ENCODE data around the gene PRCC.
A peak's percentile ranks its signal among the peaks of the same experiment; 100 is the strongest.

Gene PRCC

DNA sequence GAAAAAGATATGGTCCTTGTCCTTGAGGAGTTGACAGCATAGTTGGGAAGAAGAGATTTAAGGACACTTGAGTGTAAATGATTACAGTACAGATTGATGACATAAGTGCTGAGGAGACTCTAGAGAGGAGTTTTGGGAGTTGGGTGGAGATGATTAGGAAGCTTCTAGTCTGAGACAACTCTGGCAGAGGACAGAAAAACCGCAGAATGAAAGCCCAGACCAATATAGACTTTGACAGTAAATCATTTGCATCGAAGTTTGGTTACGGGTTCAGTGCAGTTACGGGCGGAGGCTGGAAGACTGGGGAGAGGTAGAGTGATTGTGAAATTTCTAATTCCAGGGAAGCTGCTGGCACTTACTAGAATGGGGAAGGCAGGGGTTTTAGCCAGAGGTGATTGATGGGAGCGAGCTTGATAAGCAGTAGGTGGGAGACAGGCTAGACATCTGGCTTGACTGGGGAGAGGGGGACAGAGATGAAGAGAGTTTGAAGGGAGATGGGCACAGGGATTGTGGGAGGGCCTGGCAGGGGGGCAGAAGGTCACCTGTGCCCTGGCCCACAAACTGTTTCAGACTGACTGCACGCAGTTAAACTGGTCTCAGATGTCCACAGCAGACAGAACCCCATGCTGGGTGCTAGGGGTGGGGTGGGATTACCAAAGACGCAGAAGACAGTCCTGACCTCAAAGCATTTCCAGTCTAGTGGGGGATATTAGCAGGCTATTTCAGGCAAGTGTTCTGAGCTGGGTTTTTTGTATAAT is 29.2 kb downstream of the PRCC start:
- no peak for DNase-seq (ENCODE audit: low read depth in 2 of 2)

DNA sequence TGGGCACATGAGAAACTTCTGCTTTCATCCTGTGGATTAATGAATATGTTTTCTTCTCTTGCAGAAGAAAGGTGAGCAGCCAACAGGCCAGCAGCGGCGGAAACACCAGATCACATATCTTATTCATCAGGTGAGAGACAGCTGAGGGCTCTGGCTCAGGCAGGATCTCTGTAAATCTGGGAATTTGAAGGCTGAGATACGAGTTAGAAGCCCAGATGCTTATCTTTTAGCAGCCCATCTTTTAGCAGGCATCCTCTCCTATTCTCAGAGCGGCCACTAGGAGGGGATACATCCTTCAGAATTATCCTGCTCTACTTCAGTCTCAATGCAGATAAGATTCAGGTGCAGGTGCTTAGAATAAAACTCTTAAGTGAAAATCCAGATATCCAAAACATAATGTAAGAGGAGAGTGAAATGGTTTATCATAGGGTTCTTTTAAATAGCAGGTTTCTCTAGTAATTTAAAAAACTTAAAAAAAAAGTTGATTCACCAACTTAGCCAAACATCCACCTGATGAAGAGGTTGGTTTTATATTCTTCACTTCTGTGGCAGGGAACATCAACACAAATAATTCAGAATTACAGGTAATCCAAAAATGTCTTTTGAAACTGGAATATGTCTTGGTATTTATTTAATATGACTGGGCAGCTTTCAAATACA is 30.0 kb downstream of the PRCC start:
- DNase-seq (ENCODE audit: low read depth in 2 of 2) = peak in 1 of 2 donors; percentile 45

DNA sequence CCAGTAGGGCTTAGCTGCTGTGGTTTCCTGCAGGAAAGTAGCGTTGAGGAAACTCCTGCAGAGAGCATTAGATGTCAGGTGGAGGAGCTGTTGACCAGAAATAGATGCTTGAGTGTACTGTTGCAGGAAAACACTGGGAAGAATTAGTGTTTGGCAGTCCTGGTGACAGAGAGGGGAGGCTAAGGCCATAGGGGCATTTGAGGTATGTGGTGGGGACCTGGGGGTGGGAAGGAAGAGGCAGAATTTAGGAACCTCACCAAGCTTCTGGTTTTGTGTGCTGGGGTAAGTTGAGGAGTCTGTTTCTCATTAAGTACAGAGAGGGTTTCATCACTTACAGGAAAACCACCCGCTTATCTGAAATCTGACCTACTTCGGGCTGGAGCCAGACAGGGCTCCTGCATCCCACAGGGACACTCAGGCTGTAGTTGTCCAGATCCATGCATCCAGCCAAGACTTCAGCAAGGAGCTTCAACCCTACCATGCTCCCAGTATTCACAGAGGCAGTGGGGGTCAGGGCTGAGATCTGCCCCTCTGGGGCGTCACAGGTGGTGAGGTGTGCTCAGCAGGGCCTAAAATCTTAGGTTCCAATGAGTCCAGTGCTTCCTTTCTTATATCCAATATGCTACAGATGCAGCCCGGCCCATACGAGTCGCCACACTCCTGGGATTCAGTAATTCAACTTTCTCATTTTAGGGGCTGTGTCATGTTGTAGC is 34.2 kb downstream of the PRCC start:
- no peak for DNase-seq (ENCODE audit: low read depth in 2 of 2)

DNA sequence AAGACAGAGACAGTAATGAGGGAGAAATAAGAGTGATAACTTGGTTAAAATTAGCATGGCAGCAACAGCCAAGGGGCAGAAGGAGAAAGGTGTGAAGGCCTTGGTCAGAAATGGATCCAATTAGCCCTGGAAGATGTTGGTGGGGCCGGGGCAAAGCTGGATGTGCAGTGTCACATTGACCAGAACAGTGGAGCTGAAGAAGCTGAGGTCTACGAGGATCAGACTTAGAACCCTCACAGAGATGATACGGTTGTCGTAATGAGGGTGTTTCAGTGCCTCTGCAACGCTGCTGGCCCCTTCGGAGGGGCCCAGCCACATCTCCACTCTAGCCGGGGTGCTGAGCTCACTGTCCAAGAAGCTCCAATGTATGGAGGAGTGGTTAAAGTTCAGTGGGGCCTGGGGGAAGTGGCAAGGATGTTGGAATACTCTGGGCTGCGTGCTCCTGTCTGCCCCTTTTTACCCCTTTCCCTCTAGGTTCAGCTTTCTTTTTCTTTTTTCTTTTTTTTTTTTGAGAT is 35.1 kb downstream of the PRCC start:
- DNase-seq (ENCODE audit: low read depth in 2 of 2) = no peak

DNA sequence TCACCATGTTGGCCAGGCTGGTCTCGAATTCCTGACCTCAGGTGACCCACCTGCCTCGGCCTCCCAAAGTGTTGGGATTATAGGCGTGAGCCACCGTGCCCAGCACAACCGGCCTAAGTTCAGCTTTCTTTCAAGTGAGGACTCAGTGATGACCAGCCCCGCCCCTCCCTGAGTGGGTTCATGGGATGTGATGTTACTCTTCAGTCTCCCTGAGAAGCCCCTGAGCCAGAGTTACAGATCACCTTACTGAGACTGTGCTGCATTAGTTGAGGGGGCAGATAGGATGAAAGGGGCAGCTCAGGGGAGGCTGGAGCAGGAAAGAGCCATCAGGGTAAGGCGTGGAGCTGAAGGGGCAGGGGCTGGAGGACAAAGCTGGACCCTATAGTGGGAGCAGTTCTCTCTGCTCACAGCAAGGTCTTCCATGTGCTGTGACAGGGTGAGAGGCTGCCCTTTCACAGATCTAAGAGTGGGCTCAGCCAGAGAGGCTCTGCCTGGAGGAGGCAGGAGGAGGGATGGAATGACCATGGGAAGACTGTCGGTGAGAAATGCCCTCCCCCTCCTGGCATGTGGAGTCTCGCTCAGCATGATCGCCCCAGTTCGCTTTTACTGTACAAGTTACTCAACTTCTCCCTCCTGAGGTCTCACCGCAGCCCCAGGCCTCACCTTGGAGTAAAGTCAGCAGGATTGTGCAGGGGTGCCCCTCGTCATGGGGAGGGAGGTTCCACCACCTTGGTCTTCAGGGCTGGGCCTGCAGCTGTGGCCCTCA is 35.9 kb downstream of the PRCC start:
- no peak for DNase-seq (ENCODE audit: low read depth in 2 of 2)

DNA sequence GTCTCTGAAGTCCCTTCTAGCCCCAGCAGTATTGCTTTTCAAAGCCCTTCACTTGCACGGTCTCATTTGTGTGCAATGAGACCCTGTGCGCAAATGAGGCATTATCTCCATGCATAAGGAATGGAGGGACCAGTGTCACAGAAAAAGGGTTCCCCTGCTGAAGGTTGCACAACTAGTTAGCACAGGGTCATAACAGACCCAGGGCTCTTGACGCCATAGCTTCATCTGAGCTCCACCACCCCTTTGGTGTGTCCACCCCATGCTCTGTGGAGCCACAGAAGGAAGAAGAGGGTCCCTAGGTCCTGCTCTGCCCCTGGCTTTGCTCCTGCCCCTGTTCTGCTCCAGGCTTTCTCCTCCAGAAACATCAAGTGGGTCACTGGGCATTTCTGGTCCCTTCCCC is 36.7 kb downstream of the PRCC start:
- no peak for DNase-seq (ENCODE audit: low read depth in 2 of 2)

DNA sequence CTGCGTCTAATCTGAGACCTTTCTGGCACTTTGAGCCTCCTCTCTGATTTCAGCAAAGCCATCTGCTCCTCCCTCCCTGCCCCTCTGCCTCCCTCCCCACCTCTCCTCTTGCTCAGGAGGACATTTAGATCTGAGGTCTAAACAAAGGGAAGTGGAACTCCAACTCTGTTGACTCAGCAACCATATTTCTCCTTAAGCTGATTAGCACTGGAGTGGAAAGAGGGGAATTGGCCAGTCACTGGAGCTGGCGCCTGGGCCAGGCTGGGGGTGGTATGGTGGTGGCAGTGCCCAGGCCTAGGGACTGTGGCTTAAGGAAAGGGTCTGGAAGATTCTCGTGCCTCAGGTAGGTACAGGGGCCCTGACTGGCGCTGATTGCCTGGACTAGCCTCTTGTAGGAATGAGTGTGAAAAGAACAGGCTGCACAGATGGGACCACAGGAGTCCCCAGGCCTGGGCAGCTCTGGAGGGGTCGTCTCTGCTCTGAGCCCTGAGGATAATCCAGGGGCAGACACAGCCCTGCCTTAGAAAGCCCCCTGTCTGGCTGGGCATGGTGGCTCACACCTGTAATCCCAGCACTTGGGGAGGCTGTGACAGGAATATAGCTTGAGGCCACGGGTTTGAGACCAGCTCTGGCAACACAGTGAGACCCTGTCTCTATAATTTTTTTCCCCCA is 37.4 kb downstream of the PRCC start:
- no peak for DNase-seq (ENCODE audit: low read depth in 2 of 2)

DNA sequence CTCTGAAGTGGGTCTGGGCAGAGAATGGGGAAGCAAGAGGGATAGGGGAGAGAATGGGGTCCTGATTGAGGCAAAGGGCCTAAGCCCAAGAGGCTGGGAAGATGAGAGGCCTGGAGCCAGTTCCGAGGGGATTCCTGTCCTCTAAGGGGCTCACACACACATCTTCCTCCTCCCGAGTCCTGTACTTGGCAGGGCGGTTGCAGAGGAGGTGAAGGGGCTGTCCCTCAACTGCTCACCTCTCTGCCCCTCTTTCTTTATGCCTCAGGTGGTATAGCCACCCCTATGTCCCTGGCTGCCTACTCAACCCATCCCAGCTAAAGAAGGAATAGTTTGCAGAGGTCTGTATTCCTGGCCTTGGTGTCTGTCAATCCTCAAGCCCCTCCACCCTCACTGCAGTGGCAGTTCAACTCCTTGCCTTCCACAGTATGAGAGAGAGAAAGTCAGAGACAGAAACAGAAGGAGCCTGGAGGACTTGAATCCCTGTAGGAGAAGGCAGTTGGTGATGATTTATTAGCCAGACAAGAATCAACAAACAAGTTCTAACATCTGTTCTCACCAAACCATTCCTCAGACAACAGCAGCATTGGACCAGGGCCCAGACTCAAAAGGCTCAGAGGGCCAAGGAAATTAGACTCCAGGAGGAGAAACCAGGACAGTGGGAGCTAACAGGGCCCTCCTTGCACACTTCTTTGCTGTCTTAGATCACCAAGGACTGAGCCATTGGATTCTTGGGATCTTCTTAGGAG is 38.6 kb downstream of the PRCC start:
- DNase-seq (ENCODE audit: low read depth in 2 of 2) = no peak

DNA sequence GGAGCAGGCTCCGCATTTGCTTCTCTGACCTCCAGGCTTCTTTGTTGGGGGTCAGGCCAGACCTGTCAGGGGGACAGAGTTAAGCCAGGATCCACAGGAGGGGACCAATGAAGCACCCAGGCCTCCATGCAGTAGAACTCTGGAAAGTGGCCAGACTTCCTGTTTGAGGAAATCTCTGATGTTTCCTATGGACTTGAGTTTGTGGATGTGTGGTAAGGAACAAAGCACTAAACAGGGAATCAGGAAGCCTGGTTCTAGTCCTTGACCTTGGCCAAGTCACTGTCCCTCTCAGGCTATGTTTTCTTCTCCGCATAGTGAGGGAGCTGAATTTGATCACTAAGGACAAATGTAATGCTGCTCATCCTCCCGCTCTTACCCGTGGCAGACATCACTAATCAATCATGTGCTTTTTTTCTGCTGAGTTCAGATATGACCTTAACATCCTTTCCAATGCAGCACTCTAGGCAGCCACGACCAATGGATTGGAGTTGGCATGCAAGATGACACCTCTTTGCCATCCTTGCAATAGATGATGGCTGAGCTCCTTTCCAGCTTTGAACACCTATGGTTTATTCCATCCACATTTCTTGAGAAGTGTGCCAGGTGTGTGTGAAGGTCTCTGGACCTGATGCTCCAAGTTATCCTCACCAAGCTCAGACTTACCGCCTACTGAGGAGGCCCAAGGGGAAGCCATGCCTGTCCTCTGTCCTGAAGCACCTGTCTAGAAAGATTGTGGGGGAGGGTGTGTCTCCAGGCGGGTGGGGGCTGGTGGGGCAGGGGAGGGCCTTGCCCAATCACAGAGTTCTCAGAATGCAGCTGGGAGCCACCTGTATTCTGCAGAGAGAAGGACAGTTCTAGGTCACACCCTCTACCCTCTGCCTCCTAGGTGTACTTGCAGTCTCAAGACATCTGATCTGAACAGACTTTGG is 39.4 kb downstream of the PRCC start:
- no peak for DNase-seq (ENCODE audit: low read depth in 2 of 2)

DNA sequence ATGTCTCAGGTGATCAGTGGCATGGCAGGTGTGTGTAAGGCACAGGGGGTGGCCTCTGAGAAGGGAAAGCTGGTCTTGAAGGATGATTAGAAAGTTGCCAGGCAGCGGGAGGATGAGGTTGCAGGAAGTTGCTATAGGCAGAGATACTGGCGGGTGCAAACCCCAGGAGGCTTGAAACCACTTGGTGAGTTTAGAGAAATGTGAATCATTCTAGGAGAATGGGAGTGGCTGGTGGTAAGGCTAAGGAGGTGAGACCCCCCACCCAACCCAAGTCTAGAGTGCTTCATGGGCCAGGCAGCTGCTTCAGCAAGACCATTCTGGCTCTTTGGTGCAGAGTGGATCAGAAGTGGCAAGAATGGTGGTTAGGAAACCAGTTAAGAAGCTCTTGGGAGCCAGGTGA is 40.3 kb downstream of the PRCC start:
- DNase-seq (ENCODE audit: low read depth in 2 of 2) = no peak

DNA sequence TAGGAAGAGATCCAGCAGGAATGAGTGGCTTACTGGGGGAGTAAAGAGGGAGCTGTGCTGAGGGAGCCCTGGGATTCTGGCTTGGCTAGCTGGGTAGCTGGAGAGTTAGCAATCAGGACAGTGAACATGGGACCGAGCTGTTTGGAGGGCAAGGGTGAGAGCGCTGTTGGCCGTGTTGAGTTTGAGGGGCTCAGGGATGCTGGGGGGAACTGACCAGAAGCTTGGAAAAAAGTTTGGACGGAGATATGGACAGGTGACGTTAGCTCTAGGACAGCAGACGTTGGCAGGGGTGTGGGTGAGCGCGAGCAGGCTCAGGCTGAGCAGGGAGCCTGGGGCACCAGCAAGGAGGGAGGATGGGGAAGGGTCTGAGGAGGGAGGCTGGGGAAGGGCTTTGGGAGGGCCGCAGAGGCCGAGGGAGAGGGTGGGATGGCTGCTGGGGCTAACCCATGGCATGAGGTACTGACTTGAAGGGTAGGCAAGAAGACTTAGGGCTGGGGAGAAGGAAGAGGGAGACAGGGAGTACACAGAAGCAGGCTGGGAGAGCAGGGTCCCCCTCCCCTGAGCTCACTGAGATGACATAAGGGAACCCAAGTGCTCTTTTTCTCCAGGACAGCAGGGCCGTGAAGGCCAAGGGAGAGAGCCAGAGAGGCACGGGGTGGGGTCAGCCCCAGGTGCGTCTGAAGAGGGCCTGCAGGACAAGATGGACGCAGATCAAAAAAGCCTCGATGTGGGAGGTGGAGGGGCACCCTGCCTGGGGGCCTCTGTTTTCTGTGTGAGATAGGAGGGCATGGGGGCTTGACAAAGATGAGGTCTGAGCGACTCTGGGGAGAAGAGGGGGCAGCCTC is 41.1 kb downstream of the PRCC start:
- no peak for DNase-seq (ENCODE audit: low read depth in 2 of 2)

DNA sequence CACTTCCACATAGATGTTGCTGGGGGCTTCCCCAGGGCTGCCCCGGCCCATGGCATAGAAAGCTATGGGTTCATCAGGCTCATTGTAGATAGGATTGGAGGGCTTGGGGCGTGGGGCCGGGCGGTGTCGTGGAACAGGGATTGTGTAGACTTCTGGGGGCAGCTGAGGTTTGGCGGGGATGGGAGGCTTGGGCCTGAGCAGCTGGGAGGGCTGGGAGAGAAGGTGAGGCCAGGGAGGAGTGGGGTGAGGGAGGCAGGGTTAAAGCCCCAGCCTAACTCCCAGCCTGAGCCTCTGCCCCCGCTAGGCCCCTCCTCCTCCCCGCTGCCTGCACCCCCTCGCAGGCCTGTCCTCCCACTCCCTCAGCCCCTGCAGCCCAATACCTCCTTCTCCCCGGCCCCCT is 41.9 kb downstream of the PRCC start:
- no peak for DNase-seq (ENCODE audit: low read depth in 2 of 2)

DNA sequence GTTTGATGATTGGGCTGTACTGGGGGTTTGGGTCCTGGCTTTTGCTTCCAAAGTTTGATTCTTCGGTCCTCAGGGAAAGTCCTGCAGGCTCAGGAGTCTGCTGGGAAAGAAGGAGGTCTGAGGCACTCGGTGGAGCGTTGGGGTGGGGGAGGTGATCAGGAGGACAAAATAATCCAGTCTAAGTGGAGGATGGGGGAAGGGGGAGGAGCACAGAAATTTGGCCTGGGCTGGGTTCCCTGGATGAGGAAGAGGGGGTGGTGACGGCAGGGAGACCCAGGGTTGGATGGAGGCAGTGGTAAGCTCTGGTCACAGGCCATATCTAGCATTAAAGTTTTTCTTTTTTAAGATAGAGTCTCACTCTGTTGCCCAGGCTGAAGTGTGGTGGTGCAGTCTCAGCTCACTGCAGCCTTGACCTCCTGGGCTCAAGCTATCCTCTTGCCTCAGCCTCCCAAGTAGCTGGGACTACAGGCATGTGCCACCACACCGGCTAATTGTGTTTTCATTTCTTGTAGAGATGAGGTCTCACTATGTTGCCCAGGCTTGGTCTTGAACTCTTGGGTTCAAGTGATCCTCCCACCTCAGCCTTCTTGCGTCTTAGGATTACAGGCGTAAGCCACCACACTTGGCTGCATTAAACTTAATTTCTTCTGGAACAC is 42.5 kb downstream of the PRCC start:
- no peak for DNase-seq (ENCODE audit: low read depth in 2 of 2)

DNA sequence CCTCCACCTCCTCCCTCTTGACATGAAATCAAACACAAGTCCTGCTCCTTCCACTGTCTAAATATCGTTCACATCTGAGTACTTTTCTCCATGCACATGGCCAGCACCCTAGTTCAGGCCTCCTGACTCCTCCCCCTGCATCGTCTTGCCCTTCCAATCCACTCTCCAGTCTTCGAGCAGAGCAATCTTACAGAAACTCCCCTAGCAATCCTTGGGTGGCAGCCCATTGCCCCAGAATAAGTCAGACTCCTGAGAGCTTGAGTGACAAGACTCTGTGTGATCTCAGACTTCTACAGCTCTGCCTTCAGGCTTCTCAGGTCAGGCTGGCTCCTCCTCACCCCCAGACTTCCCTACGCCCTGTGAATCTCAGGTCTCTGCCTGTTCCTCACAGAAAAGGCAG is 43.8 kb downstream of the PRCC start:
- DNase-seq (ENCODE audit: low read depth in 2 of 2) = no peak

DNA sequence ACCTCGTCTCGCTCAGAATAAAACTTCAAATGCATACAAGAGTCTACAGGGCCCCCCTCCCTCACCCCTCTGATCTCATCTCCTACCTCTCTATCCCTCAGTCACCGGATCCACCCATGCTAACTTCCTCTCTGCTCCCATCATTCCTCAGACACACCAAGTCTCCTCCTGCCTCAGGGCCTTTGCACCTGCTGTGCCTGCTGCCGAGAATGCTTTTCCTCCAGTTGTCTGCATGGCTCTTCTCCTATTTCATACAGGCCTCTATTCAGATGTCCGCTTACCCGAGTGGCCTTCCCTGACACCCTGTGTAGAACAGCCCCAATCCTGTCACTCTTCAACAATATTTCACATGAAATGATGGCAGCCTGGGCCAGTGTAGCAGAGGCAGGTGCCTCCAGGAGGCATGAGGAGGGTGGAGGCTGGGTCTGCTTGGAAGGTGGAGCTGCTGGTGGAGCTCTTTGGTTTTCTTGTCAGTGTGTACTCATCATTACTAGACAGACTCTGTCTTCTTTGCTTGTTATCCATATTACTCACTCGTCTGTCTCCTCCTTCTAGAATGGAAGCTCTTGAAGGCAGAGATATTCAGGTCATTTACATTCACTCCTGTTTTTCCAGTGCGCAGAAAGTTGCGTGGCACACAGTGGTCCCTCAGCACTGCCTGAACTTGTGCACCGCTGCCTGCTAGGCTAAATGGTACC is 45.1 kb downstream of the PRCC start:
- DNase-seq (ENCODE audit: low read depth in 2 of 2) = no peak

DNA sequence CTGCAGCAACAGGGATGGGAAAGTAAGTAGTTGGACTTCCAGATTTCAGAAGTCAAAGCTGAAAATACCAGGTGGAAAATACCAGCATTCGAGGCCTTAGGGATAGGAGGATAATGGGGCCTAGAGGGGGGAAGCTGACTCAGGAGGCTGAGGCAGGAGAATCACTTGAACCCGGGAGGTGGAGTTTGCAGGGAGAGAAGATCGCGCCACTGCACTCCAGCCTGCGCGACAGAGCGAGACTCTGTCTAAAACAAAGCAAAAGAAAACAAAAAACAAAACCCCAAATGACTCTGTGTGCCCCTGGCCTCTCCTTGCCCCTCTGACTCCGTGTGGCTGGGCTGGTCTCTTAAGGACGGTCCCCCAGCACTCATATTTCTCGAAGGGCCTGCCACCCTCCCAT is 46.0 kb downstream of the PRCC start:
- no peak for DNase-seq (ENCODE audit: low read depth in 2 of 2)

DNA sequence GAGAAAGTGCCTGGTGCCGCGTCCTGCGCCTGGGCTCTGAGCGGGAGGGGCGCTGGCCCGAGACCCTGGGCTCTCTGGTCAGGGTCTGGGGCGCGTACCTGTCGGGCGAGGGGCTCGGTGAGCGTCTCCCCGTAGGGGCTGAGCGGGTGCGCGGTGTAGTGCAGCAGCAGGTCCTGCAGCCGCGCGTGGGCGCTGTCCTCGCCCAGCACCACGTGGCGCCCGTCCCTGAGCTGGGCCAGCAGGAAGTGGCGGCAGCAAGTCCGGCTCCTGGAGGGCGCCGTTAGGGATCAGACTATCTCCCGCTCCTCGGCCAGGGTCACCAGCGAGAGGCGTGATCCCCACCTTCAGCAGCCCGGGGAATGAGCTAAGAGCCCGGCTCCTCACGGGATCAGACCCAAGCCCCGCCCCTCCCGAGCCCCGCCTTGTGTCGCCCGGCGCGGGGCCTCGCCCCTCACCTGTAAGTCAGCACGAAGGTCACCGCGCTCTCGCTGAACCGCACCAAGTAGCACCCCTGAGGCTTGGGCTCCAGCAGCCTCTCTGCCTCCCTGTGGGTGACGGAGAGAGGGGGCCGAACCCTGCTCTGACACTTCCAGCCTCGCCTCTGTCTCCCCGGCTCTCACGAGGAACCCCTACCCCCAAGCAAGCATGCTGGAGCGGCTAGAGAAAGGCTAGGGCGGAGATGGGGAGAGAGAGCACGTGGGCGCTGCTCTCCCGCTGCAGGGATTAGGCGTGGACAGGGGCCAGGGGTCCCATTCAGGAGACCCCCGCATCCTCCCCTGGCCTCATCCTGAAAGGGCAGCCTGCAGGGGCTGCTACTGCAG is 46.6 kb downstream of the PRCC start:
- DNase-seq (ENCODE audit: low read depth in 2 of 2) = peak; percentile 58 to 73
